GM19240 (cell line): ENCODE data around the gene SLC25A18.
"Not testable (repeated sequence)": the region's sequence is repeated elsewhere in the genome, so short reads cannot be mapped to it uniquely, and the experiment has no call there.

Experiments
- DNase-seq: peaks from one replicate; pipeline ENCODE4 v3.0.0; 2011; ENCODE audit warnings: low spot score; ENCODE audit not compliant: insufficient read length

SLC25A18 gene

GRCh38 chr22:17562906-17563870, at the start of gene SLC25A18:
Gene SLC25A18 (plus strand): TSS chr22:17563498. CDS start chr22:17579945, 16,447 bp downstream.
- no peak for DNase-seq

GRCh38 chr22:17513612-17514011, 49.7 kb upstream of the SLC25A18 start:
- DNase-seq: no peak

GRCh38 chr22:17514084-17514483, 49.2 kb upstream of the SLC25A18 start:
- DNase-seq: no peak

- DNase-seq: no peak
Observed at GRCh38 chr22:17518406-17518805, 44.9 kb upstream of the SLC25A18 start.

GRCh38 chr22:17521971-17522370, 41.3 kb upstream of the SLC25A18 start:
- not testable (repeated sequence) for DNase-seq

- no peak for DNase-seq
Observed at GRCh38 chr22:17523925-17524324, 39.4 kb upstream of the SLC25A18 start.

- DNase-seq: no peak
Observed at GRCh38 chr22:17536269-17536668, 27.0 kb upstream of the SLC25A18 start.

- DNase-seq: no peak
Observed at GRCh38 chr22:17537155-17537554, 26.1 kb upstream of the SLC25A18 start.

GRCh38 chr22:17540481-17540880, 22.8 kb upstream of the SLC25A18 start:
- DNase-seq: no peak

GRCh38 chr22:17541476-17541875, 21.8 kb upstream of the SLC25A18 start:
- no peak for DNase-seq

- DNase-seq: no peak
Observed at GRCh38 chr22:17542452-17542851, 20.8 kb upstream of the SLC25A18 start.

- no peak for DNase-seq
Observed at GRCh38 chr22:17548010-17548755, 15.1 kb upstream of the SLC25A18 start.

GRCh38 chr22:17548756-17549035, 14.6 kb upstream of the SLC25A18 start:
- no peak for DNase-seq

- DNase-seq: no peak
Observed at GRCh38 chr22:17549183-17549582, 14.1 kb upstream of the SLC25A18 start.

GRCh38 chr22:17549655-17550054, 13.6 kb upstream of the SLC25A18 start:
- DNase-seq: no peak

- DNase-seq: no peak
Observed at GRCh38 chr22:17552737-17553136, 10.6 kb upstream of the SLC25A18 start.

GRCh38 chr22:17554814-17555213, 8.5 kb upstream of the SLC25A18 start:
- no peak for DNase-seq

GRCh38 chr22:17559188-17559587, 4.1 kb upstream of the SLC25A18 start:
- no peak for DNase-seq

GRCh38 chr22:17563936-17564391, 666 bp downstream of the SLC25A18 start:
- no peak for DNase-seq

- DNase-seq: not testable (repeated sequence)
Observed at GRCh38 chr22:17566016-17566687, 2.9 kb downstream of the SLC25A18 start.

GRCh38 chr22:17566776-17567175, 3.5 kb downstream of the SLC25A18 start:
- no peak for DNase-seq

- no peak for DNase-seq
Observed at GRCh38 chr22:17569971-17570511, 6.7 kb downstream of the SLC25A18 start.
